Vagina (tissue), 2 donors: ENCODE data around the gene ZNF784.

Experiments used
- CTCF ChIP-seq, 3 experiments: fragments of 450-650 bp in 2 of 3; fragments of 200-600 bp in 1 of 3; sonication (generic) in 1 of 3; IDR thresholded peaks; one replicate each; pipeline ENCODE4 v1.5.1; 2017 to 2019; ENCODE audit warnings: antibody characterized with exemption in 3 of 3, mild to moderate bottlenecking in 2 of 3, moderate library complexity in 2 of 3
- POLR2A ChIP-seq, 2 donors: fragments of 450-650 bp; IDR thresholded peaks; one replicate each; pipeline ENCODE4 v1.6.1; 2017; ENCODE audit warnings: antibody characterized with exemption in 2 of 2, mild to moderate bottlenecking in 2 of 2, moderate library complexity in 2 of 2

GRCh38 chr19:55620410-55621204 lies 3.8 kb downstream of the ZNF784 start:
- TF ChIP-seq CTCF (IDR thresholded peaks at IDR 0.05) (no peak), POLR2A (IDR thresholded peaks at IDR 0.05) (no peak)
